HG03469 (cell line): ENCODE data around the gene BPHL.
"Not testable (repeated sequence)": the region's sequence is repeated elsewhere in the genome, so short reads cannot be mapped to it uniquely, and the experiment has no call there.

ENCODE experiments used
- ATAC-seq: cut with Tn5 transposase; IDR thresholded peaks from one replicate; pipeline ENCODE4 v1.9.1; 2021; ENCODE audit warnings: mild to moderate bottlenecking, moderate library complexity, moderate number of reproducible peaks; ENCODE audit not compliant: unreplicated experiment

BPHL gene

DNA sequence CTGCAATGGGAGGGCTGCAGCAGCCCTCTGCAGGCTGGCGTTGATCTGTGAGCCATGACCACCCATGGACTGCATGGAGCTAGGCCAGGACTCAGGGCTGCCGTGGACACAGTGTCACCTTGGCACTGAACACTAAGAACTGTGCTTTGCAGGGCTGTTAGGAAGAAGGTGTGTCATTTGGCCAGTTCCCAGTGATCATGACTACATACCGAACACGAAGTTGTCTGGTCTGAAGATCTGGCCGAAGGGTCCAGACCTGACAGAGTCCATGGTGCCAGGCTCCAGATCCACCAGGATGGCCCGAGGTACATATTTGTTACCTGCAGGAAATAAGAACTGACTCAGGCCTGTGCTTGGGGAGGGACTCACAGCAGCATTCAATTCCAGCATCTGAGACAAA is 36.9 kb downstream of the BPHL start:
- ATAC-seq = not testable (repeated sequence)

DNA sequence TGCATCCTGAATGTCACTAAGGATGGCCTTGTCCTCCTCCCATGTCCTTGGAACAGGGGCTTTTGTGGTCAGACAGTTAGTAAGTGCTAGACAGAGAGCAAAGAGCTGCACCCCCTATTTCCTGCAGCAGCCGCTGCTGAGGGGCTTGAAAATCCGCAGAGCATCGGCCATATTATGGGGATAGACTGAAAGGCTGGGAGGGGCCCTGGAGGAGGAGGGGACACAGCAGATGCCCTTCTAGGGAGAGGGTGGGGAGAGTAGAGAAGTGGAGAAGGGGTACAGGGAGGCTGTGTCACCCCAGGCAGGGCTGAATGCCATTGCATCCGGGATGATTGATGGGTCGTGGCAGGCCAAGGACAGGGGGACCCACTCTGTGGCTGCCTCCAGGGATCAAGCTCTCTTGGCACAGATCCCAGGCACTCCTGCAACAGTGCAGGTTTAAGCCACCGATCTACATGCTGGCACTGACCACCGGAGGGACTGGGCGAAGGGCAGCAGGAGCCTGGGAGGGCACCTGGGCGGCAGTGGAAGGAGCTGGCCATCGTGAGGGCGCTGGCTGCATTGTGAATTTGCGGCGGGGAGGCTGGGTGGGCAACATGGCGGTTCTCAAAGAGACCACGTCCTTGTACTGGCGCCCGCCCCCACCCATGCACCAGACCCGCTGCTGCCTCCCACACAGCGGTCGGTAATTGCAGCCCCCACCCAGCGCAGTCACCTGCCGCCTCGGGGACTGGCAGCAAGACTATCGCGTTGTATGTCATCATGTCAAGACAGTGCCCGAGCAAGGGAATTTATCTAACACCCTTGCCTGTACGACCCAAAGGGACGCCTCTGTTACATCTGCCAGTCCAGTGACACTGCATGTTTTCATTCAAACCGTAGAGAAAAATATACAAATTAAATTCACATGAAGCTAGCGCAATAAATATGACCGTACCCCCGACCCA is 37.9 kb downstream of the BPHL start:
- ATAC-seq = not testable (repeated sequence)

GRCh38 chr6:3157131-3157933 is 38.8 kb downstream of the BPHL start, which contains the start of gene TUBB2A:
Gene TUBB2A (minus strand): TSS chr6:3157544. CDS start chr6:3157463, 81 bp downstream.
- ATAC-seq = peak; percentile 40

GRCh38 chr6:3159805-3160781 is 41.6 kb downstream of the BPHL start:
- ATAC-seq = no peak

DNA sequence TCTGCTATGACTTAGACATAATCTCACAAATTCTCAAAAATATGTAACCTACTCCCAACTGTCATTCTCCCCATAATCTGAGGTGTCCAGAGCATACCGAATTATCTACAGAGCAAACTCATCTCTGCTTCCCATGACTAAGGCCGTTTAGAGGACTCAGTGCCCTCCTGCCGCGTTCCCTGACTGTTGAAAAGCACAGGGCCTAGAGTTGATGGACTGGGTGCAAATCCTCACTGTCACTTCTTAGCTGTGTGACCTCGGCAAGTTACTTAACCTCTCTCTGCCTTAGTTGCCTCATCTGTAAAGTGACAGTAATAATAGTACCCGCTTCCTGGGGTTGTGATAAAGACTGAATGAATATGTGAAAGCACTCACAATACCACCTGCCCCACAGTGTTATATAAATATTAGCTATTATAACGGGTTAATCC is 43.6 kb downstream of the BPHL start:
- no peak for ATAC-seq

DNA sequence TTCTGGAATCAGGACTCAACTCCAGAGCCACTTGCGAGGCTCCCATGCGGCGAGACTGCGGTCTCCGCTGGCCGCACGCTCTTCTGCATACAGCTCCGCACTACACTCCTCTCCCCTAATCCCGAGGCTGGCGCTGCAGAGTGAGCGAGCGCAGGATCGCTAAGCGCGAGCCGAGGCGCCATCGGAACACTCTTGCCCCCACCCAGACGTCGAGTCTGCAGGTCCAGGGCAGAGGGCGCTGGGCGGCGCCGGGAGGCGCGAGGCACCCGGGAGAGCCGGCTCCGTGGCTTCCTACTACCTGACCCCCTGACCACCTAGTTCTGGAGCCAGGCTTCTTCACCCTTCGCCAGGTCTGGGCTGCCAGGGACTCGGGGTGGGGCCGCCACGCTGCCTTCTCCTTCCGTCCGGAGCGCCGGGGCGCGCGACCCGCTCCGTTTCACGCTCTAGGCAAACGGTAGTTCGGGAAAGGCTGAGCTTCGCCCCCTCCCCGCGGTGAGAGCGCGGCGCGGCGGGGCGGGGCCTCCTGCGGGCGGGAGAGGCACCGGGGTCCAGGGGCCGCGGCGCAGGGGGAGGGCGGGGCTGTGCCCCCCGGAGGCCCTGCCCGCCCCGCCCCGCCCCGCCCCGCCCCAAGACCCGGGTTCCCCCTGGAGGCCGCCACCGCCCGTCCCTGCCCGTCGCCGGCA is 44.2 kb downstream of the BPHL start:
- ATAC-seq = peak; percentile 69

- no peak for ATAC-seq
These were observed 44.7 kb downstream of the BPHL start for GRCh38 chr6:3163248-3163594.

DNA sequence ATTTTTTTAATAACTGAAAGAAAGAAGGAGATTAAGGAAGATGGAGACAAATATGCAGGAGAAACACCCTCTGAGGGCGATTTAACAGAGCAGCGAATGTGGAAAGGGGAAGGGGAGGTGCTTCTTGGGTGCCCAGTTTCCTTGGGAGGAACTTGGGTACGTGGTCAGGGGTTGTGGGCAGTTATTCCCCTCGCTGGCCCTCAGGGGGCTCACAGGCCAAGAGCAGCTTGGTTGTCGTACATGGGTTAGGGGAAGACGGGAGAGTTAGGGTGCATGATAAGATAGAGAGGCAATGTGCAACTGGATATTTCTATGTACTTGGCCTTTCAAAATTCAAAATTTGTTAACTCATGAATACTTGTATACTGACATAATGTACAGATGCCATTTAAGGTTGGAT is 45.9 kb downstream of the BPHL start:
- no peak for ATAC-seq

GRCh38 chr6:3165631-3166534 is 47.4 kb downstream of the BPHL start:
- ATAC-seq = no peak

- not testable (repeated sequence) for ATAC-seq
These were observed 48.2 kb downstream of the BPHL start for GRCh38 chr6:3166535-3167225.

DNA sequence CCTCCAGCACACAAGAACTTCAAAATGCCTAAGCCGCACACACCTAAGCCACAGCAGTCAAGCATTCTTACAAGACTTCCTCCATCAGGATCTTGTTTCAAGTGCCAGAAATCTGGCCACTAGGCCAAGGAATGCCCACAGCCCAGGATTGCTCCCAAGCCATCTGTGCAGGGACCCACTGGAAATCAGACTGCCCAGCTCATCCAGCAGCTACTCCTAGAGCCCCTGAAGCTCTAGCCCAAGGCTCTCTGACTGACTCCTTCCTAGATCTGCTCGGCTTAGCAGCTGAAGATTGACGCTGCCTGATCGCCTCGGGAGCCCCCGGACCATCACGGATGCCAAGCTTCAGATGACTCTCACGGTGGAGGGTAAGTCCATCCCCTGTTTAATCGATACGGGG is 49.5 kb downstream of the BPHL start:
- not testable (repeated sequence) for ATAC-seq

DNA sequence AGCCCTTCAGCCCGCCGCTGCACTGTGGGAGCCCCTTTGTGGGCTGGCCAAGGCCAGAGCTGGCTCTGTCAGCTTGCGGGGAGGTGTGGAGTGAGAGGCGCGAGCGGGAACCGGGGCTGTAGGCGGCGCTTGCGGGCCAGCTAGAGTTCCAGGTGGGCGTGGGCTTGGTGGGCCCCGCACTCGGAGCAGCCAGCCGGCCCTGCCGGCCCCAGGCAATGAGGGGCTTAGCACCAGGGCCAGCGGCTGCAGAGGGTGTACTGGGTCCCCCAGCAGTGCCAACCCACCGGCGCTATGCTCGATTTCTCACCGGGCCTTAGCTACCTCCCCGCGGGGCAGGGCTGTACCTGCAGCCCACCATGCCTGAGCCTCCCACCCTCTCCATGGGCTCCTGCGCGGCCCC is 52.2 kb downstream of the BPHL start:
- not testable (repeated sequence) for ATAC-seq

DNA sequence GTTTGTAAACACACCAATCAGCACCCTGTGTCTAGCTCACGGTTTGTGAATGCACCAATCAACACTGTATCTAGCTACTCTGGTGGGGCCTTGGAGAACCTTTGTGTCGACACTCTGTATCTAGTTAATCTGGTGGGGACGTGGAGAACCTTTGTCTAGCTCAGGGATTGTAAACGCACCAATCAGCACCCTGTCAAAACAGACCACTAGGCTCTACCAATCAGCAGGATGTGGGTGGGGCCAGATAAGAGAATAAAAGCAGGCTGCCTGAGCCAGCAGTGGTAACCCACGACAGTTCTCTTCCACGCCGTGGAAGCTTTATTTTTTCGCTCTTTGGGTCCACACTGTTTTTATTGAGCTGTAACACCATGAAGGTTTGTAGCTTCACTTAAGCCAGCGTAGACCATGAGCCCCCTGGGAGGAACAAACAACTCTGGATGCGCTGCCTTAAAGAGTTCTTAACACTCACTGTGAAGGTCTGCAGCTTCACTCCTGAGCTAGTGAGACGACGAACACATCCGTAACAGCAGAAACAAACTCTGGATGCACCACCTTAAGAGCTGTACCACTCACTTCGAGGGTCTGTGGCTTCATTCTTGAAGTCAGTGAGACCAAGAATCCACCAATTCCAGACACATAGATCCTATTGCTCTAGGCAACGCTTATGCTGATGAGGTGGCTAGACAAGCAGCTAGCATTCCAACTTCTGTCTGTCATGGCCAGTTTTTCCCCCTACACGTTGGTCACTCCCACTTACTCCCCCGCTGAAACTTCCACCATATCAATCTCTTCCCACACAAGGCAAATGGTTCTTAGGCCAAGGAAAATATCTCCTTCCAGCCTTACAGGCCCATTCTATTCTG is 53.0 kb downstream of the BPHL start:
- ATAC-seq = not testable (repeated sequence)

DNA sequence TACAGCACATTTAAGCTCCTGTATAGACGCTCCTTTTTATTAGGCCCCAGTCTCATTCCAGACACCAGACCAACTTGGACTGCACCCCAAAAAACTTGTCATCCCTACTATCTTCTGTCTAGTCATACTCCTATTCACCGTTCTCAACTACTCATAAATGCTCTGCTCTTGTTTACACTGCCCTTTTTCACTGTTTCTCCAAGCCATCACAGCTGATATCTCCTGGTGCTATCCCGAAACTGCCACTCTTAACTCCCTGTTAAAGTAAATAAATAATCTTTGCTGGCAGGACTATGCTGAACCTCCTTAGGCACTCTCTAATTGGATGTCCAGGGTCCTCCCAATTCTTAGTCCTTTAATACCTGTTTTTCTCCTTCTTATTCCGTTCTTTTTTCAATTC is 54.3 kb downstream of the BPHL start:
- ATAC-seq = not testable (repeated sequence)

- not testable (repeated sequence) for ATAC-seq
These were observed 55.2 kb downstream of the BPHL start for GRCh38 chr6:3173636-3174089.

GRCh38 chr6:3175715-3176402 is 57.3 kb downstream of the BPHL start:
- ATAC-seq = no peak
